BE2C (cell line): ENCODE results near the gene ARAP1.

ENCODE experiments used
- DNase-seq: peaks from one replicate; pipeline ENCODE4 v3.0.0-alpha.2; 2020
- H3K27me3 ChIP-seq: fragments of 250-450 bp; sonication (Bioruptor Pico); 2 replicates; pipeline ENCODE4 v1.5.1; 2020; ENCODE audit warnings: mild to moderate bottlenecking
- H3K36me3 ChIP-seq: fragments of 250-450 bp; sonication (Bioruptor Pico); 2 replicates; pipeline ENCODE4 v1.5.1; 2020; ENCODE audit warnings: mild to moderate bottlenecking
- H3K4me1 ChIP-seq: fragments of 250-450 bp; sonication (Bioruptor Pico); 2 replicates; pipeline ENCODE4 v1.5.1; 2020
- H3K4me3 ChIP-seq: 2 replicates; pipeline ENCODE4 v1.5.1; 2011; ENCODE audit warnings: low read depth, low read length
- H3K9me3 ChIP-seq: fragments of 250-450 bp; sonication (Bioruptor Pico); 2 replicates; pipeline ENCODE4 v1.5.1; 2020
- CTCF ChIP-seq: IDR thresholded peaks from 2 replicates; pipeline ENCODE4 v1.5.1; 2012; ENCODE audit warnings: mild to moderate bottlenecking, low read depth, low read length

The ARAP1 gene

GRCh38 chr11:72742513-72743320 lies 9.5 kb downstream of the ARAP1 start:
- H3K27me3 ChIP-seq, result no peaks in the 10 kb centered on the region
- no peak overlapping the region for H3K4me3 ChIP-seq
- H3K36me3 ChIP-seq, result no peaks in the 10 kb centered on the region; the same call in 1 of the 2 replicates
- no peaks in the 10 kb centered on the region for H3K9me3 ChIP-seq
- no peak for DNase-seq
- no peak for TF ChIP-seq CTCF
- peaks cover 12% of the 10 kb centered on the region for H3K4me1 ChIP-seq

GRCh38 chr11:72741849-72742512 lies 10.2 kb downstream of the ARAP1 start:
- Histone ChIP-seq H3K36me3 (no peaks in the 10 kb centered on the region; the same call in 1 of the 2 replicates), H3K27me3 (no peaks in the 10 kb centered on the region), H3K9me3 (no peaks in the 10 kb centered on the region), H3K4me1 (peaks cover 12% of the 10 kb centered on the region), H3K4me3 (no peak overlapping the region)
- DNase-seq, result no peak
- no peak for TF ChIP-seq CTCF

GRCh38 chr11:72741429-72741833 lies 10.8 kb downstream of the ARAP1 start:
- Histone ChIP-seq H3K4me1 (peaks cover 18% of the 10 kb centered on the region), H3K27me3 (no peaks in the 10 kb centered on the region), H3K4me3 (no peak overlapping the region), H3K9me3 (no peaks in the 10 kb centered on the region), H3K36me3 (no peaks in the 10 kb centered on the region; the same call in 1 of the 2 replicates)
- TF ChIP-seq CTCF, result no peak
- DNase-seq, result no peak

- Histone ChIP-seq H3K4me1 (peaks cover 21% of the 10 kb centered on the region), H3K36me3 (no peaks in the 10 kb centered on the region; the same call in 1 of the 2 replicates), H3K9me3 (no peaks in the 10 kb centered on the region), H3K27me3 (no peaks in the 10 kb centered on the region), H3K4me3 (no peak overlapping the region)
- no peak for DNase-seq
- no peak for TF ChIP-seq CTCF
These were observed 11.4 kb downstream of the ARAP1 start for GRCh38 chr11:72740562-72741428.

GRCh38 chr11:72740060-72740424 lies 12.2 kb downstream of the ARAP1 start:
- no peak for DNase-seq
- Histone ChIP-seq H3K27me3 (no peaks in the 10 kb centered on the region), H3K9me3 (no peaks in the 10 kb centered on the region), H3K4me3 (no peak overlapping the region), H3K36me3 (no peaks in the 10 kb centered on the region; the same call in 1 of the 2 replicates), H3K4me1 (peaks cover 21% of the 10 kb centered on the region)
- no peak for TF ChIP-seq CTCF
